PC-9 (cell line): ENCODE results near the gene NHEJ1. TPM values are rescaled to one million over a fixed set of nuclear protein-coding genes. Genes with fewer than 3 reads are reported as not detected.
A peak's percentile ranks its signal among the peaks of the same experiment; 100 is the strongest.

ENCODE experiments used
- BruUV-seq: library from RNA; stranded (reverse); fragments of 400-500 nt; replicated peaks from 2 replicates; lab custom pipeline; 2021; lab: Mats Ljungman, UMichigan
- CTCF ChIA-PET: fragments of 300-600 bp; sonication (Branson Sonifier 250); formaldehyde crosslinking; loops from one replicate; lab custom pipeline; 2022; ENCODE audit warnings: antibody characterized with exemption; lab: Charles Lee
- POLR2A ChIA-PET: fragments of 300-600 bp; sonication (Branson Sonifier 250); formaldehyde crosslinking; loops from one replicate; lab custom pipeline; 2022; ENCODE audit warnings: antibody characterized with exemption; ENCODE audit not compliant: unreplicated experiment; lab: Charles Lee
- DNase-seq, 2 experiments: peaks; one replicate each; pipeline versions ENCODE4 v3.0.0 to v3.0.0-alpha.2; 2015 to 2022; ENCODE audit warnings: mixed read lengths in 1 of 2
- H2AFZ ChIP-seq: fragments of 200-600 bp; sonication (generic); 2 replicates; pipeline ENCODE4 v1.8.1; 2017; ENCODE audit warnings: antibody characterized with exemption
- H3F3A ChIP-seq: fragments of 200-600 bp; sonication (generic); 2 replicates; pipeline ENCODE4 v1.8.1; 2017; ENCODE audit warnings: antibody characterized with exemption, mild to moderate bottlenecking, low read depth; ENCODE audit not compliant: insufficient read depth
- H3K27ac ChIP-seq: fragments of 200-600 bp; sonication (generic); 2 replicates; pipeline ENCODE4 v1.6.1; 2016; ENCODE audit warnings: mixed run types
- H3K27me3 ChIP-seq: fragments of 200-600 bp; sonication (generic); 2 replicates; pipeline ENCODE4 v1.6.1; 2016; ENCODE audit warnings: low read depth, mixed run types; ENCODE audit not compliant: insufficient read depth
- H3K36me3 ChIP-seq: fragments of 200-600 bp; sonication (generic); 2 replicates; pipeline ENCODE4 v1.6.1; 2016; ENCODE audit warnings: low read depth, mixed run types
- H3K4me1 ChIP-seq: fragments of 200-600 bp; sonication (generic); replicated peaks from 2 replicates; pipeline ENCODE4 v1.6.1; 2016; ENCODE audit warnings: mixed run types; ENCODE audit not compliant: insufficient read depth
- H3K4me2 ChIP-seq: fragments of 200-600 bp; sonication (generic); 2 replicates; pipeline ENCODE4 v1.6.1; 2017; ENCODE audit warnings: mixed run types
- H3K4me3 ChIP-seq: fragments of 200-600 bp; sonication (generic); 2 replicates; pipeline ENCODE4 v1.6.1; 2016; ENCODE audit warnings: mixed run types
- H3K79me2 ChIP-seq: fragments of 200-600 bp; sonication (generic); 2 replicates; pipeline ENCODE4 v1.6.1; 2017; ENCODE audit warnings: low read depth, mixed run types
- H3K9me2 ChIP-seq: fragments of 200-600 bp; sonication (generic); 2 replicates; pipeline ENCODE4 v1.8.1; 2017; ENCODE audit warnings: mild to moderate bottlenecking; ENCODE audit not compliant: insufficient read depth
- H3K9me3 ChIP-seq: fragments of 200-600 bp; sonication (generic); 2 replicates; pipeline ENCODE4 v1.8.1; 2016; ENCODE audit warnings: low read depth; ENCODE audit not compliant: insufficient read depth
- H4K20me1 ChIP-seq: fragments of 200-600 bp; sonication (generic); 2 replicates; pipeline ENCODE4 v1.8.1; 2017; ENCODE audit not compliant: insufficient read depth
- EZH2 ChIP-seq: fragments of 200-600 bp; sonication (generic); IDR thresholded peaks from 2 replicates; pipeline ENCODE4 v1.8.0; 2017; ENCODE audit warnings: antibody characterized with exemption, low read depth
- intact Hi-C: fragments of 100-400 bp; cut with micrococcal nuclease; formaldehyde crosslinking; loops from one replicate; pipeline ENCODE4 v1.10.0; 2022; ENCODE audit not compliant: unreplicated experiment
- total RNA-seq: library from RNA; stranded (reverse); gene quantifications from 2 replicates; pipeline ENCODE4 v1.2.3, GENCODE V29; 2021
- TF ChIP-seq, protein P1 (sequence below): fragments of 200-600 bp; sonication (generic); conservative IDR thresholded peaks from 2 replicates; pipeline ENCODE4 v1.6.1; 2017; ENCODE audit warnings: mixed run types, antibody characterized with exemption, mild to moderate bottlenecking, moderate library complexity

Gene NHEJ1
- total RNA-seq, 1 experiment from 2014 or later, result 9.8 TPM

DNA sequence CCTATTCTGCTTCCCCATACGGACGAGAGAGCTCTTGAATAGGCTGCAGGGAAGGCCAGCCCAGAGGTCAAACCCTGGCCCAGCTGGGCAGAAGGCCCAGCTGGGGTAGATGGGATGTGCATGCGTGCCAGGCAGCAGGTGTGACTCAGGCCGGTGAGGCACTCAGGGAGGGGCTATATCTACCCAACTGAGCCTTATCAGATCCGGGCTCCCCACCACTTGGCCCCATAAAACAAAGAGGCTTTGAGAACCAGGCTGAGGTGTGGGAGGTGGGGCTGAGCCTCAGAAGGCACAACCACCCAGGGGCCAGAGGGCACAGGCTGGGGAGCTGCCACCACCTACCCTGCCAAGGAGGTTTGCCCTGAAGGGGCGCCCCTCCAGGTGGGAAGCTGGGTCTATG is 111.3 kb downstream of the NHEJ1 start:
- Histone ChIP-seq H2AFZ (no peak overlapping the region), H3F3A (no peaks in the 10 kb centered on the region), H3K9me3 (no peaks in the 10 kb centered on the region), H3K79me2 (no peaks in the 10 kb centered on the region), H4K20me1 (no peaks in the 10 kb centered on the region), H3K27me3 (peaks cover 17% of the 10 kb centered on the region; the same call in 1 of the 2 replicates), H3K9me2 (no peaks in the 10 kb centered on the region), H3K4me2 (no peak overlapping the region), H3K36me3 (no peaks in the 10 kb centered on the region), H3K4me1 (no peaks in the 10 kb centered on the region), H3K27ac (no peak overlapping the region), H3K4me3 (no peak overlapping the region)
- ChIA-PET POLR2A (no interaction called here), CTCF (no interaction called here)
- intact Hi-C loops, result no loop called here
- BruUV-seq, result no TSS peak
- peak in 1 of 2 experiments; percentile 44 for DNase-seq
- no peak for TF ChIP-seq EZH2
- TF ChIP-seq, protein P1, sequence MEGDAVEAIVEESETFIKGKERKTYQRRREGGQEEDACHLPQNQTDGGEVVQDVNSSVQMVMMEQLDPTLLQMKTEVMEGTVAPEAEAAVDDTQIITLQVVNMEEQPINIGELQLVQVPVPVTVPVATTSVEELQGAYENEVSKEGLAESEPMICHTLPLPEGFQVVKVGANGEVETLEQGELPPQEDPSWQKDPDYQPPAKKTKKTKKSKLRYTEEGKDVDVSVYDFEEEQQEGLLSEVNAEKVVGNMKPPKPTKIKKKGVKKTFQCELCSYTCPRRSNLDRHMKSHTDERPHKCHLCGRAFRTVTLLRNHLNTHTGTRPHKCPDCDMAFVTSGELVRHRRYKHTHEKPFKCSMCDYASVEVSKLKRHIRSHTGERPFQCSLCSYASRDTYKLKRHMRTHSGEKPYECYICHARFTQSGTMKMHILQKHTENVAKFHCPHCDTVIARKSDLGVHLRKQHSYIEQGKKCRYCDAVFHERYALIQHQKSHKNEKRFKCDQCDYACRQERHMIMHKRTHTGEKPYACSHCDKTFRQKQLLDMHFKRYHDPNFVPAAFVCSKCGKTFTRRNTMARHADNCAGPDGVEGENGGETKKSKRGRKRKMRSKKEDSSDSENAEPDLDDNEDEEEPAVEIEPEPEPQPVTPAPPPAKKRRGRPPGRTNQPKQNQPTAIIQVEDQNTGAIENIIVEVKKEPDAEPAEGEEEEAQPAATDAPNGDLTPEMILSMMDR, result no peak

DNA sequence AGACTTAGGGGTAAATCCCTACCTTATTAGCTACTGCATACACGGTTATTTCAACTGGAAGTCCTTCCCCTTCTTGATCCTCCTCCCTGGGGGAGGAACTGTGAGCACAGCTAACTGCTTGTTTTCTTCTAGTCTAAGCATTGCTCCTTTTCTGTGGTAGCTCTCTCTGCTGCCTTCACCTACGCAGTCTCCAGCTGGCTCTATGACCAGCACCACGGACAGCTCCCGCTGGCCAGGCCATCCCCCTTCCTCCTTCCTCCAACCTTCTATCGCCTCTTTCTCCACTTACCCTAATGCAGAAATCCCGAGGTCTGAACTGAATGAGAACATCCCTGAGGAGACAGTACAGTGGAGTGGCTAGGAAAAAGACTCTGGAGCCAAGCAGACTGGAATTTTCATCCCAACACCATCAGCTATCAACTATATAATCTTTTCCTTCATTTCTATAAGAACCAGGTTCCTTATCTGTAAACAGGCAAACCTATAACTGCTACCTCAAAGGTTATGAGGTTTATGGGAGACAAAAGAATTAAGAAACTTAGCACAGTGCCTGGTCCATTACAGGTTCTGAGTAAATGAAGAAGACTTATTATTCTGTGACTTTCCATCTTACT is 114.6 kb downstream of the NHEJ1 start:
- CTCF ChIA-PET, result interaction anchor here (0.6 kb wide), 1 partner anchor 75 kb away, joined by 6 read pairs; no protein-coding TSS in a partner anchor
- no peak overlapping the region for H3K27ac ChIP-seq
- H3K4me3 ChIP-seq, result no peak overlapping the region
- H3K4me2 ChIP-seq, result no peak overlapping the region
- peak in 1 of 2 experiments; percentile 41 for DNase-seq
- H3K9me2 ChIP-seq, result no peaks in the 10 kb centered on the region
- H3K79me2 ChIP-seq, result no peaks in the 10 kb centered on the region
- no peak overlapping the region for H2AFZ ChIP-seq
- no peak for TF ChIP-seq EZH2
- TF ChIP-seq, protein P1, result no peak
- POLR2A ChIA-PET, result no interaction called here
- peaks cover 41% of the 10 kb centered on the region for H3K27me3 ChIP-seq
- no TSS peak for BruUV-seq
- no peaks in the 10 kb centered on the region for H3K36me3 ChIP-seq
- no peaks in the 10 kb centered on the region for H4K20me1 ChIP-seq
- H3K4me1 ChIP-seq, result no peaks in the 10 kb centered on the region
- intact Hi-C loops, result no loop called here
- no peaks in the 10 kb centered on the region for H3F3A ChIP-seq
- H3K9me3 ChIP-seq, result no peaks in the 10 kb centered on the region

GRCh38 chr2:219042750-219043149 is 117.9 kb downstream of the NHEJ1 start:
- DNase-seq, result no peak
- no peaks in the 10 kb centered on the region for H3K79me2 ChIP-seq
- ChIA-PET POLR2A (no interaction called here), CTCF (interaction anchor here (0.5 kb wide), 1 partner anchor 154 kb away, joined by 9 read pairs; no protein-coding TSS in a partner anchor)
- TF ChIP-seq EZH2, result no peak
- TF ChIP-seq, protein P1, result no peak
- no peaks in the 10 kb centered on the region for H3K9me2 ChIP-seq
- intact Hi-C loops, result no loop called here
- no peaks in the 10 kb centered on the region for H4K20me1 ChIP-seq
- no TSS peak for BruUV-seq
- H3K4me3 ChIP-seq, result no peak overlapping the region
- H3K27ac ChIP-seq, result no peak overlapping the region
- peaks cover 53% of the 10 kb centered on the region for H3K27me3 ChIP-seq
- no peak overlapping the region for H2AFZ ChIP-seq
- H3K9me3 ChIP-seq, result no peaks in the 10 kb centered on the region
- no peaks in the 10 kb centered on the region for H3F3A ChIP-seq
- no peaks in the 10 kb centered on the region for H3K4me1 ChIP-seq
- no peaks in the 10 kb centered on the region for H3K36me3 ChIP-seq
- H3K4me2 ChIP-seq, result no peak overlapping the region
